NCI-H82 treated with DMSO at 0.1 percent for 48 hours (cell line): Measurements from ENCODE around the gene TBC1D32.

Experiments
- DNase-seq: peaks from one replicate; lab custom pipeline; 2025; ENCODE audit not compliant: unreplicated experiment; lab: John Stamatoyannopoulos, UW

TBC1D32 gene

GRCh38 chr6:121032268-121033006, 301.8 kb downstream of the TBC1D32 start:
- DNase-seq: no peak
